Heart right ventricle (tissue), 16 donors: Measurements from ENCODE around the gene C5AR2. TPM values are rescaled to one million over a fixed set of nuclear protein-coding genes. Genes with fewer than 3 reads are reported as not detected.
"Not testable (repeated sequence)": the region's sequence is repeated elsewhere in the genome, so short reads cannot be mapped to it uniquely, and the experiment has no call there.

Experiments used
- ATAC-seq, 8 donors: fragments of 200-7000 bp; cut with Tn5 transposase; one replicate each; pipeline ENCODE4 v1.9.1; 2020; ENCODE audit warnings: mild to moderate bottlenecking in 8 of 8, moderate library complexity in 8 of 8, moderate number of reproducible peaks in 1 of 8
- DNase-seq, 2 donors: peaks; one replicate each; pipeline ENCODE4 v3.0.0-alpha.2; 2020
- H3K27ac ChIP-seq, 10 donors: fragments of 200-600 bp; sonication (generic) in 2 of 10; one replicate each; pipeline versions ENCODE4 v1.5.0 to v1.8.0; 2020 to 2022; ENCODE audit warnings: mild to moderate bottlenecking in 3 of 10
- H3K27me3 ChIP-seq, 7 donors: fragments of 200-600 bp; one replicate each; pipeline ENCODE4 v1.8.0; 2021 to 2022; ENCODE audit warnings: mild to moderate bottlenecking in 2 of 7
- H3K36me3 ChIP-seq, 9 donors: fragments of 200-600 bp; sonication (generic) in 1 of 9; one replicate each; pipeline versions ENCODE4 v1.5.0 to v1.8.0; 2020 to 2022; ENCODE audit warnings: mild to moderate bottlenecking in 2 of 9
- H3K4me1 ChIP-seq, 9 donors: fragments of 200-600 bp; sonication (generic) in 1 of 9; one replicate each; pipeline versions ENCODE4 v1.5.0 to v1.8.0; 2020 to 2022; ENCODE audit warnings: mild to moderate bottlenecking in 4 of 9
- H3K4me3 ChIP-seq, 10 donors: fragments of 200-600 bp; sonication (generic) in 2 of 10; one replicate each; pipeline versions ENCODE4 v1.5.0 to v1.8.0; 2020 to 2022; ENCODE audit warnings: mild to moderate bottlenecking in 7 of 10, moderate library complexity in 2 of 10
- H3K9me3 ChIP-seq, 11 donors: fragments of 200-600 bp in 10 of 11; sonication (generic) in 2 of 11; one replicate each; pipeline versions ENCODE4 v1.5.0 to v1.8.0; 2013 to 2022; ENCODE audit warnings: mild to moderate bottlenecking in 2 of 11, control low read depth in 1 of 11, moderate library complexity in 1 of 11
- CTCF ChIP-seq, 9 donors: fragments of 200-600 bp; sonication (generic) in 2 of 9; IDR thresholded peaks; one replicate each; pipeline versions ENCODE4 v1.5.0 to v1.8.0; 2021 to 2022; ENCODE audit warnings: antibody characterized with exemption in 9 of 9, mild to moderate bottlenecking in 5 of 9, moderate library complexity in 1 of 9
- WGBS, 2 donors: extraction: QIAGEN DNeasy Blood & Tissue Kit; methylation state at CpG; one replicate each; pipeline ENCODE4 v1.1.7; 2013; ENCODE audit warnings: inconsistent platforms in 1 of 2; 5-methylcytosine and 5-hydroxymethylcytosine counted together
- intact Hi-C, 10 donors: fragments of 100-400 bp; cut with DNase I; formaldehyde crosslinking; loops; one replicate each; pipeline versions ENCODE4 v1.11.1 to v1.14.2; 2022
- polyA plus RNA-seq, 2 donors: library from polyadenylated mRNA; stranded (reverse); fragments of 200-250 nt; gene quantifications; one replicate each; pipeline ENCODE4 v1.2.3, GENCODE V29; 2013
- total RNA-seq, 10 donors: library from RNA; stranded (reverse); fragmentation: NEBNext Ultra II Directional in 3 of 10; extraction: Animal tissue kit (Norgen Biotek cat#: 25700) in 3 of 10; gene quantifications; one replicate each; pipeline versions ENCODE4 v1.2.1 to v1.2.4, GENCODE V29; 2021 to 2023
- donor health status: Arrhythmogenic right ventricular cardiomyopathy.
- donor health status: ischemic (EF 13 %, LVEDD 7.1; RV severe dilation, severe dysfunction).
- donor health status: healthy with polysubstance abuse.
- donor health status: DM: no; HTN: yes; CAD: no.
- donor health status: DM: no; HTN: no; CAD: no.
- donor health status: ischemic (EF 25% LVEDD 6.9; RV normal size, moderate dysfunction).
- donor health status: ischemic (EF 25% LVEDD 5.7; RV mildly dilated, moderate dysfunction).
- donor health status: healthy.
- donor health status: DM: yes; HTN: yes; CAD: no.
- donor health status: Ischemic cardiomyopathy.
- donor health status: ischemic (EF 35%, LVEDD 5.7; RV mildly dilated, moderate dysfunction).
- donor health status: nonischemic (EF 11% LVEDD 7.7; RV severe dilation, severe dysfunction).
- donor health status: DM: yes; HTN: yes; CAD: no.
- donor health status: PGD.
- donor health status: ischemic (EF 29% LVEDD 5.4; RV normal size, mild dysfunction).
- donor health status: nonischemic (EF 23%, LVEDD 6.1; RV moderate dilation, normal function).

The C5AR2 gene
- total and polyA plus RNA-seq, 12 donors: 0.22 to 2.3 (median 0.54) TPM

GRCh38 chr19:47331490-47331889, 485 bp upstream of the C5AR2 start:
- H3K4me3 ChIP-seq: no peak overlapping the region
- no peak for TF ChIP-seq CTCF (IDR thresholded peaks at IDR 0.05)
- peaks cover 0 to 21% (median 0%) of the 10 kb centered on the region in 7 donors for H3K27me3 ChIP-seq
- ATAC-seq (no peak), DNase-seq (no peak)
- WGBS, 2 donors: 91 to 92% methylated on average over 6 of the region's 6 CpGs
- no peaks in the 10 kb centered on the region for H3K9me3 ChIP-seq
- peaks cover 0 to 52% (median 0%) of the 10 kb centered on the region in 9 donors for H3K4me1 ChIP-seq
- H3K27ac ChIP-seq: peak overlapping the region in 4 of 10 donors; percentile 31 to 91 (median 58)
- intact Hi-C loops: no loop called here
- H3K36me3 ChIP-seq: no peaks in the 10 kb centered on the region

DNA sequence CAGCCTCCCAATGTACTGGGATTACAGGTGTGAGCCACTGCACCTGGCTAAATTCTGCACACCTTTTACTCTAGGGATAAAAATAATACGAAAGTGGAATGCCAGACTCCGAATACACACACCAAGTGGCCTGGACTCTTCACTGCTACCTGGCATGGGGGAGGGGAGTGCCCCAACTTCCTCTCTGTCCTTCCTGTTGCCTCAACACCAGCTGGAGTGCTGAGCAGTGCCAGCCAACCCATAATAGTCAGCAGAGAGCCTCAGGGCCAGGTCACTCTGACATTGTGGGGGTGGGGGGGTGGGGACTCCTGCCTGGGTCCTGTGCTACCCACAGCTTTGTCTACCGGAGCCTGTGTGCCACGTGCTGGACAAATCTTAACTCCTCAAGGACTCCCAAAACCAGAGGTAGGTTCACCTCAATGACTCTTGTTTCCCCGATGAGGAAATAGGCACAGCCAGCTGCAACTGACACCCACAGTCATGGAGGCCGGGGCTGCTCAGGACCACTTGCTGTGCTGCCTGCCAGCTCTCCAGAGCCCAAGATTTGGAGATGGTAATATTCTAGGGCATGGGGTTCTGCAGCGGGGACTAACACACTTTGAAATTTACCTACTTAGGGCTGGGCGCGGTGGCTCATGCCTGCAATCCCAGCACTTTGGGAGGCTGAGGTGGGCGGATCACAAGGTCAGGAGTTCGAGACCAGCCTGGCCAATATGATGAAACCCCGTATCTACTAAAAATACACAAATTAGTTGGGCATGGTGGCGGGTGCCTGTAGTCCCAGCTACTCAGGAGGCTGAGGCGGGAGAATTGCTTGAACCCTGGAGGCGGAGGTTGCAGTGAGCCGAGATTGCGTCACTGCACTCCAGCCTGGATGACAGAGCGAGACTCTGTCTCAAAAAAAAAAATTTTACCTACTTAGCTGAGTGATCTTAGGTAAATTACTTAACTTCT, 5.1 kb downstream of the C5AR2 start:
- DNase-seq (peak; percentile 38 to 45), ATAC-seq (peak; percentile 65 to 82 (median 70))
- H3K9me3 ChIP-seq, intact Hi-C loops, H3K27me3 ChIP-seq: not testable (repeated sequence)
- 73 to 80% methylated on average over 18 of the region's 18 CpGs for WGBS, 2 donors
- peaks cover 0 to 15% (median 0%) of the 10 kb centered on the region in 9 donors for H3K36me3 ChIP-seq
- peak overlapping the region in 5 of 10 donors; percentile 8 to 52 (median 15) for H3K4me3 ChIP-seq
- H3K27ac ChIP-seq: peak overlapping the region in 4 of 10 donors; percentile 4 to 90 (median 34)
- H3K4me1 ChIP-seq: peaks cover 0 to 28% (median 0%) of the 10 kb centered on the region in 9 donors

DNA sequence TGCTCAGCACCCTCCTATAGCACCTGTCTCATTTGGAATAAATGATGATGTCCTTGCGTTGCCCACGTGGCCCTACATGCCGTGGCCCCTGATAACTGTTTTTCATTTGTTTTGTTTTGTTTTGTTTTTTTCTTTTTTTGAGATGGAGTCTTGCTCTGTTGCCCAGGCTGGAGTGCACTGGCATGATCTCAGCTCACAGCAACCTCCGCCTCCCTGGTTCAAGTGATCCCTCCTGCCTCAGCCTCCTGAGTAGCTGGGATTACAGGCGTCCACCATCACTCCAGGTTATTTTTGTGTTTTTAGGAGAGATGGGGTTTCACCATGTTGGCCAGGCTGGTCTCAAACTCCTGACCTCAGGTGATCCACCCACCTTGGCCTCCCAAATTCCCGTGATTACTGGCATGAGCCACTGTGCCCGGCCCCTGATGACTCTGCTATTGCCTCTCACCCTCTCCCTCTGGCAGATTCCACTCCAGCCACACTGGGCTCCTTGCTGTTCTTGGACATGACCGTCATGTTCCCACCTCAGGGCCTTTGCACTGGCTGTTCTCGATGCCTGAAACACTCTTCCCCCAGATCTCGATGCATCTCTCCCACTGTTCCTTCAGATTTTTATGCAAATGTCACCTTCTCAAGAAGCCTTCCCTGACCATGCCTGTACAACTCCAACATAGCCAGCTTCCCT, 7.4 kb downstream of the C5AR2 start:
- no peak overlapping the region for H3K27ac ChIP-seq
- H3K27me3 ChIP-seq: no peaks in the 10 kb centered on the region
- H3K4me3 ChIP-seq: no peak overlapping the region
- intact Hi-C loops: no loop called here
- no peak for TF ChIP-seq CTCF (IDR thresholded peaks at IDR 0.05)
- peaks cover 0 to 15% (median 0%) of the 10 kb centered on the region in 9 donors for H3K36me3 ChIP-seq
- peaks cover 0 to 19% (median 0%) of the 10 kb centered on the region in 9 donors for H3K4me1 ChIP-seq
- WGBS, 2 donors: 81% methylated on average over 10 of the region's 10 CpGs
- DNase-seq (no peak), ATAC-seq (no peak)
- H3K9me3 ChIP-seq: no peaks in the 10 kb centered on the region

- TF ChIP-seq CTCF (IDR thresholded peaks at IDR 0.05): no peak
- Histone ChIP-seq H3K4me3 (no peak overlapping the region), H3K27ac (no peak overlapping the region), H3K4me1 (peaks cover 0 to 12% (median 0%) of the 10 kb centered on the region in 9 donors), H3K27me3 (no peaks in the 10 kb centered on the region), H3K9me3 (no peaks in the 10 kb centered on the region), H3K36me3 (peaks cover 0 to 15% (median 0%) of the 10 kb centered on the region in 9 donors)
- intact Hi-C loops: no loop called here
- WGBS, 2 donors: 93% methylated on average over 29 of the region's 29 CpGs
- DNase-seq (no peak), ATAC-seq (peak in 1 of 8 donors; percentile 50)
Observed at GRCh38 chr19:47340477-47341208, 8.7 kb downstream of the C5AR2 start.
